Muscle layer of duodenum (tissue), 2 donors: ENCODE data around the gene KLHDC7B.

Experiments
- H3K27ac ChIP-seq: one replicate; pipeline ENCODE4 v1.7.0; 2013; ENCODE audit warnings: mild to moderate bottlenecking, low read length
- H3K27me3 ChIP-seq: one replicate; pipeline ENCODE4 v1.7.0; 2013; ENCODE audit warnings: low read depth, mild to moderate bottlenecking, control low read depth, low read length
- H3K36me3 ChIP-seq, 2 donors: one replicate each; pipeline ENCODE4 v1.7.0; 2013; ENCODE audit warnings: low read length in 2 of 2, control low read depth in 1 of 2, mild to moderate bottlenecking in 1 of 2; ENCODE audit not compliant: insufficient read depth in 2 of 2, control insufficient read depth in 1 of 2
- H3K4me1 ChIP-seq, 2 donors: one replicate each; pipeline ENCODE4 v1.7.0; 2013; ENCODE audit warnings: low read length in 2 of 2, mild to moderate bottlenecking in 2 of 2, control low read depth in 1 of 2, moderate library complexity in 1 of 2; ENCODE audit not compliant: insufficient read depth in 2 of 2, control insufficient read depth in 1 of 2
- H3K4me3 ChIP-seq, 2 donors: one replicate each; pipeline ENCODE4 v1.7.0; 2013; ENCODE audit warnings: low read length in 2 of 2, low read depth in 1 of 2, mild to moderate bottlenecking in 1 of 2
- H3K9me3 ChIP-seq, 2 donors: one replicate each; pipeline ENCODE4 v1.7.0; 2013; ENCODE audit warnings: low read length in 2 of 2, control low read depth in 1 of 2, mild to moderate bottlenecking in 1 of 2; ENCODE audit not compliant: control insufficient read depth in 1 of 2
- donor health status: healthy.

KLHDC7B gene

GRCh38 chr22:50545522-50546325 lies at the start of gene KLHDC7B:
TSS of gene KLHDC7B (plus strand) at chr22:50545899. CDS start at chr22:50546244, 345 bp downstream.
- peaks cover 4% of the 10 kb centered on the region for H3K27me3 ChIP-seq
- H3K27ac ChIP-seq = no peak within 1 kb of the TSS
- no peak within 1 kb of the TSS for H3K4me3 ChIP-seq
- H3K4me1 ChIP-seq = peaks cover 4 to 21% of the 10 kb centered on the region in 2 donors
- H3K36me3 ChIP-seq = no peaks in the 10 kb centered on the region
- no peaks in the 10 kb centered on the region for H3K9me3 ChIP-seq

DNA sequence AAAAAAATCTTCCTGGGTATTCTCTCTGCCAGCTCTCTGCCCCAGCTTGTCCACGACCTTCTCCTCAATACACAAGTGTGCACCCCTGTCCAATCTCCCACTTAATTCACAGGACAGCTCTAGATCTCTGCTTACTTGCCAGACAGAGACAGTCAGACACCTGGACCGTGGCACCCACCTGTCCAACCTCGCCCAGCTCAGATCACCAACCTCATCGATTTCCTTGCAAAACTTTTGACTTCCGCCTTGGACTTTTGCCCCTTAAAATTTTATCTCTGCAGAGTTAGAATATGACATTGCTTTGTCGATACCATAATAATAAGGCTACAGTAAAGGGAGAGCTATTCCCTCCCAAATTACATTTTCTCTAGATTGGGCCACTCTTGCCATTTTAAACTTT lies 48.6 kb upstream of the KLHDC7B start:
- Histone ChIP-seq H3K4me3 (no peak overlapping the region), H3K27ac (no peak overlapping the region)

DNA sequence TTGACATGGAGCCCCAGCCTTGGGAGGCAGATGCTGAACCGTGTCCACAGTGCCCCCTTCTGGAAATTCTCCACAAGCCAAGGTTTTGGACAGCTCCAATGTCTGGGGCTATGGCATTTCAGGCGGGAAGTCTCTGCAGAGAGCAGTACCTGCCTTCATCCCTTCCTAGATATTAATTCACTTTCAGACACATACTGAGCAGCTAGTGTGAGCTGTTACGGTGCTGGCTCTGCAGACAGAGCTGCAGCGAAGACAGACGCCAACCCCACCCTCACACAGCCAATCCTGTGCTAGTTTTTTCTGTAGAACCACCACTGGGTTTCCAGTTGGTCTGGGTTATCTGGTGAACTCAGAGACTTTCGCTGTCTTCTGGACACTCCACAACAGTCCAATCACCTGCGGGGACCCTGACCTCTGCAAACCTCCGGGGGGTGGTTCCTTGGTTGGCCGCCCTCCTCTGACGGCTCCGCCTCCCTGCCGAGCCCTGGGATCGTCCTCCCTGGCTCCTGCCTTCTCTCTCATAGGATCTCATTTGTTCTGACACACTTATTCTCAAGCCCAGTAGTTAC lies 47.3 kb upstream of the KLHDC7B start:
- no peak overlapping the region for H3K27ac ChIP-seq
- peaks cover 0 to 9% of the 10 kb centered on the region in 2 donors for H3K36me3 ChIP-seq
- H3K27me3 ChIP-seq = no peaks in the 10 kb centered on the region
- no peak overlapping the region for H3K4me3 ChIP-seq
- H3K9me3 ChIP-seq = no peaks in the 10 kb centered on the region
- H3K4me1 ChIP-seq = peaks cover 0 to 3% of the 10 kb centered on the region in 2 donors

More for the DNA sequence above, 48.6 kb upstream of the KLHDC7B start:
- Histone ChIP-seq H3K27me3 (no peaks in the 10 kb centered on the region), H3K9me3 (no peaks in the 10 kb centered on the region), H3K36me3 (no peaks in the 10 kb centered on the region), H3K4me1 (peaks cover 0 to 3% of the 10 kb centered on the region in 2 donors)

DNA sequence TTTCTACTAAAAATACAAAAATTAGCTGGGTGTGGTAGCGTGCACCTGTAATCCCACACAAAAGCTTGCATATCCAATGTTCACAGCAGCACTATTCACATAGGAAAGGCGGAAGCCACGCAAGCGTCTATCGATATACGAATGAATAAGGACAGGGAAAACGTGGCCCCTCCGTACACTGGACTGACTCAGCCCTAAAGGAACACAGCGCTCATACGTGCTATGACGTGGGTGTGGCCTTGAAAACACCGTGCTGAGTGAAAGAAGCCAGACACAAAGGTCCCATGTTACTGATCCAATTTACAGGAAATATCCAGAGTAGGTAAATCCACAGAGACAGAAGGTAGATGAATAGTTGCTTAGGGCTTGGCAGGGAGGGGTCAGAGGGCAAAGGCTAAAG lies 45.2 kb upstream of the KLHDC7B start:
- Histone ChIP-seq H3K27ac (no peak overlapping the region), H3K9me3 (no peaks in the 10 kb centered on the region), H3K27me3 (no peaks in the 10 kb centered on the region), H3K36me3 (peaks cover 0 to 22% of the 10 kb centered on the region in 2 donors), H3K4me1 (peaks cover 0 to 3% of the 10 kb centered on the region in 2 donors), H3K4me3 (no peak overlapping the region)

DNA sequence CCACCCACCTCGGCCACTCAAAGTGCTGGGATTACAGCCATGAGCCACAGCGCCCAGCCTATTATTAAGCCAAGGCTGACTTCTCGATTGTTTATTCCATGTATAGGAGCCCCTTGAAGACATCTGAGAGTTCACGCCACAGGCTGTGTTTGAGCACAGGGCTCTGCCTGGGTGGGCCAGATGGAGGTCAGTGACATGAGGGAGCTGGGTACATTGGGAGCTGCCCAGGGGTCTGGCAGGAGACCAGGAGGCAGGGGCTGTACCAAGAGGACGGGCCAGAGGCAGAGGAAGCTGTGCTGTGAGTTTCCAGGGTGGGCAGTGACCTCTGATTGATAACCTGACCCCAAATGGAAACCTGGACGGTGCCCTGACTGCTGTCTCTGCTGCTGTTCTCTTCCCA lies 43.6 kb upstream of the KLHDC7B start:
- Histone ChIP-seq H3K36me3 (peaks cover 0 to 23% of the 10 kb centered on the region in 2 donors), H3K4me3 (no peak overlapping the region), H3K9me3 (no peaks in the 10 kb centered on the region), H3K27ac (no peak overlapping the region), H3K27me3 (no peaks in the 10 kb centered on the region), H3K4me1 (peaks cover 0 to 16% of the 10 kb centered on the region in 2 donors)

GRCh38 chr22:50502628-50503474 lies 42.8 kb upstream of the KLHDC7B start:
- Histone ChIP-seq H3K36me3 (peaks cover 0 to 23% of the 10 kb centered on the region in 2 donors), H3K27ac (no peak overlapping the region)

DNA sequence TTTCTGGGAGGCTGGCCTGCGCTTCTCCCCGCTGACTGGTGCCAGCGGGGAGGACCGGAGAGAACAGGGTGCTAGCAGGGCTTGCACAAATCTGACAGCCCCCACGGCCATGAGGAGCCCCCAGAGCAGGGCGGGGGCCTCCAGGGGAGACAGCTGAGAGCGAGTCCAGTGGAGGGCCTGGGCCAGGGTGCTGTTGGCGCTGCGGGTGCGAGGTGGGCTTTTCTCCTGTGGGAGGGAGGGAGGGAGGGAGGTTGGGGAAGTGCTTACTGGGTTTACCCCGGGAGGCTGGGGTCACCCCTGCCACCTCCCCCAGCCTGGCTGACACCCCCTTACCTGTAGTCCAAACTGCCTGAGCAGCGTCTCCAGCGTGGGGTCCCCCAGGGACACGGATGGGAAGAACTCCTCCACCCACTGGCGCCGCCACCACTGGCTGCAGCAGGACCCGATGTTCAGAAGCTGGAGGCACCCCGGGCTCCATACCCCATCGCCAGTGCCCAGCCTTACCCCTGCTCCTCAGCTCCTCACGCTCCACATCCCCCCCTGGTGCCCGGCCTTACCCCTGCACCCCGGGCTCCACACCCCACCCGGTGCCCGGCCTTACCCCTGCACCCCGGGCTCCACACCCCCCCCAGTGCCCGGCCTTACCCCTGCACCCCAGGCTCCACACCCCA lies 42.1 kb upstream of the KLHDC7B start:
- peaks cover 0 to 15% of the 10 kb centered on the region in 2 donors for H3K4me1 ChIP-seq
- no peak overlapping the region for H3K27ac ChIP-seq
- H3K36me3 ChIP-seq = peaks cover 0 to 23% of the 10 kb centered on the region in 2 donors
- H3K4me3 ChIP-seq = no peak overlapping the region
- no peaks in the 10 kb centered on the region for H3K27me3 ChIP-seq
- no peaks in the 10 kb centered on the region for H3K9me3 ChIP-seq

More at GRCh38 chr22:50502628-50503474, 42.8 kb upstream of the KLHDC7B start:
- H3K4me3 ChIP-seq = no peak overlapping the region
- H3K9me3 ChIP-seq = no peaks in the 10 kb centered on the region
- H3K4me1 ChIP-seq = peaks cover 0 to 16% of the 10 kb centered on the region in 2 donors
- H3K27me3 ChIP-seq = no peaks in the 10 kb centered on the region

- H3K27ac ChIP-seq = no peak overlapping the region
Measured at GRCh38 chr22:50504369-50505211, 41.1 kb upstream of the KLHDC7B start.

GRCh38 chr22:50505276-50505775 lies 40.4 kb upstream of the KLHDC7B start:
- H3K27ac ChIP-seq = no peak overlapping the region
- peaks cover 0 to 26% of the 10 kb centered on the region in 2 donors for H3K4me1 ChIP-seq

More at GRCh38 chr22:50504369-50505211, 41.1 kb upstream of the KLHDC7B start:
- Histone ChIP-seq H3K4me1 (peaks cover 0 to 25% of the 10 kb centered on the region in 2 donors), H3K9me3 (no peaks in the 10 kb centered on the region), H3K4me3 (no peak overlapping the region), H3K36me3 (peaks cover 0 to 23% of the 10 kb centered on the region in 2 donors), H3K27me3 (no peaks in the 10 kb centered on the region)

More at GRCh38 chr22:50505276-50505775, 40.4 kb upstream of the KLHDC7B start:
- Histone ChIP-seq H3K4me3 (no peak overlapping the region), H3K9me3 (no peaks in the 10 kb centered on the region), H3K27me3 (no peaks in the 10 kb centered on the region), H3K36me3 (peaks cover 0 to 23% of the 10 kb centered on the region in 2 donors)
